ENCODE results near the gene SAP30L. TPM values are rescaled to one million over a fixed set of nuclear protein-coding genes. Genes with fewer than 3 reads are reported as not detected.
A peak's percentile ranks its signal among the peaks of the same experiment; 100 is the strongest.

SAP30L gene, protein sequence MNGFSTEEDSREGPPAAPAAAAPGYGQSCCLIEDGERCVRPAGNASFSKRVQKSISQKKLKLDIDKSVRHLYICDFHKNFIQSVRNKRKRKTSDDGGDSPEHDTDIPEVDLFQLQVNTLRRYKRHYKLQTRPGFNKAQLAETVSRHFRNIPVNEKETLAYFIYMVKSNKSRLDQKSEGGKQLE
- total RNA-seq: 31.4 and 37.7 TPM in 2 replicates

DNA sequence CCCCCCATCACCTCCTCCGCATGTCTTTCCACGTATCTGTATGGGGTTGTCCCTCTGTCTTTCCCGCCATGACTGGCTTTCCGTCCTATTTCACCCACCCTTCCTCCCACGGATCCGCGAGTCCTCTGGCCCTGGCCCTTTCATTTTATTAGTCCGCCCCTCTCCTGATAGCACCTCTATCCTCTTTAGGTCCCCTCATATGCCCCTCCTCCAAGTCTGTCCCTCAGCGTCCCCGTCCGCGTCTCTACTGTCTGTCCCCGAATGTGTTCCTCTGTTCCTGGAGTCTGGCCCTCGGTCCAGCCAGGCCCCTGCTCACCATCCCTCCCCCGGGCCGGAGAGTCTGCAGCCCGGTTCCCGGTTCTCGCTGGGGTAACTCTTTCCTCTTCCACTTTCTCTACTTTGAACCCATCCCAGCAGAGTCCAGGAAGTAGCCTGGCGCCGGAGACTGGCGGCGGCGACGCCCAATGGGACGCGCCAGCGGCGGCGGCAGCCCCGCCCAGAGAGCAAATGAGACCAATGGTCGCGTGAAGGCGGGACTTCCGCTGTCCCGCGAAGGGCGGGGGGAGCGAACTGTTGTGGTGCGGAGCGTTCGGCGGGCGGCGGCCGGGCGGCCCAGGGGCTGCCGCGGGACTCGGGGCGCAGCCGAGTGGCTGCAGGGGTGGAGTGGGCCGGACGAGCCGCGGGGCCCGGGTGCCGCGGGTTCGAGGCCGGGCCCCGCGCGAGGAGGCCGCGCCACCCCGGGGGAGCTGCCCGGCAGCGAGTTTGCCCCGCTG is at the start of gene SAP30L:
Gene SAP30L, plus strand, starts transcription at position 576 of the 773 bp plus-strand sequence. CDS start 608 bp downstream, outside the sequence.
- peak within 1 kb of the TSS; percentile 99 for H3K4me3 Mint-ChIP-seq
- peaks cover 42% of the 10 kb centered on the region for H3K4me1 Mint-ChIP-seq
- H3K9me3 Mint-ChIP-seq: no peaks in the 10 kb centered on the region
- intact Hi-C loops (cut with micrococcal nuclease): loop anchor here (1.0 to 2.0 kb wide), 7 partner anchors 247 to 495 kb away; partner anchors contain the start of genes CNOT8, GALNT10, LARP1 and MRPL22
- H3K36me3 Mint-ChIP-seq (ENCODE audit: low read depth): peaks cover 26% of the 10 kb centered on the region
- no peaks in the 10 kb centered on the region for H3K27me3 Mint-ChIP-seq
- peak; percentile 99 for DNase-seq
- peak within 1 kb of the TSS; percentile 96 for H3K27ac Mint-ChIP-seq

DNA sequence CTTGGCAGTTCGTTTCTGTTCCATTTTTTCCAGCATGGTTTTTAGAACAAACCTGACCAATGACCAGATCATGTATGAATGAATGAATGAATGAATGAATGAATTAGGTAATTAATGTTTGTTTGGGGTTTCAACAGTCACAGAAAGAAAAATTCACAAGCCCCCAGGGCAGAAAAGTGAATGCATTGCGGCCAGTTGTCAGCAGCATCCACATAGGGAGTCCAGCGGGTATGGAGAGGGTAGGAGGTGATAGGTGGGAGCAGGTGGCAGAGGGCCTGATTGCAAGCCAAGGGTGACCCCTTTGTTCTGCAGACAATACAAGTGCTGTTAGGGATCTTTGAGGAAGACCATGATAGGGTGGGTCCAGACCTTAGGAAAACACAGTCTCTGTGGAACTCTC is 49.7 kb upstream of the SAP30L start:
- Mint-ChIP-seq H3K27me3 (no peaks in the 10 kb centered on the region), H3K9me3 (no peaks in the 10 kb centered on the region), H3K4me1 (peaks cover 3% of the 10 kb centered on the region), H3K36me3 (ENCODE audit: low read depth) (peaks cover 27% of the 10 kb centered on the region), H3K27ac (no peak overlapping the region), H3K4me3 (no peak overlapping the region)
- DNase-seq: no peak
- intact Hi-C loops (cut with micrococcal nuclease): no loop called here

DNA sequence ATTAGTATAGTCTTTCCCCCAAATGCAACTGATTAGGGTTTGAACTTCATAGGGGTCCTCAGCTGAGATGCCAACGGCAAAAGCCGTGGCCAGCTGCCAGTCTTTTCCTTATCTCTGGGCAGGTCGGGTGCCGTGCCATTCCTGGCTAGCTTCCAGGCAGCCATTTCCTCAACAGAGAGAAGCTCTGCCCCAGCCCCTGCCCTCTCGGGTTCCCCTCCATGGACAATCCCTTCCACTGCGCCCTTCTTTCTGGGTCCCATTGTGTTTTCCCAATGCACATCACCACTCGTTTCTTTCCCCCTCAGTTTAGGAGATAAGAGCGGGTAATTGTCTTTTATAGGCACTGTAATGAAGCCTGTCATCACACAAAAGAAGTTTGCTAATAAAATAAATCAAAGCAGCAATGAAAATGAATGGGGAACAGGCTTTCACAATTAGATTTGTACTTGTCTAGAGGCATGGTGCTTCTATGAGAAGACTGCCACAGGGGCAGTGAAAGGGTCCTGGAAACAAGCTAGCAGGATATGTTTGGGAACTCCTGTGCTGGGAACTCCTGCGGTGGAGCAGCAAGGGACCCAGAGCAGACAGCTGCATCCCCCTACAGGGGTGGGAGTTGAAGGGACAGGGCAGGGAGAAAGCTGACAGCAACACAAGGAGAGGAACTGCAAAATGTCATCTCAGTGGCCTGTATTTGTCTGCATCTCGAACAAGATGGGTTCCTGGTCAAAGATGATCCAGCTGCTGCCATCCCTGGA is 48.0 kb upstream of the SAP30L start:
- H3K27me3 Mint-ChIP-seq: no peaks in the 10 kb centered on the region
- DNase-seq: no peak
- no peak overlapping the region for H3K4me3 Mint-ChIP-seq
- peaks cover 3% of the 10 kb centered on the region for H3K4me1 Mint-ChIP-seq
- H3K9me3 Mint-ChIP-seq: no peaks in the 10 kb centered on the region
- no peak overlapping the region for H3K27ac Mint-ChIP-seq
- intact Hi-C loops (cut with micrococcal nuclease): no loop called here
- peaks cover 15% of the 10 kb centered on the region for H3K36me3 Mint-ChIP-seq (ENCODE audit: low read depth)

DNA sequence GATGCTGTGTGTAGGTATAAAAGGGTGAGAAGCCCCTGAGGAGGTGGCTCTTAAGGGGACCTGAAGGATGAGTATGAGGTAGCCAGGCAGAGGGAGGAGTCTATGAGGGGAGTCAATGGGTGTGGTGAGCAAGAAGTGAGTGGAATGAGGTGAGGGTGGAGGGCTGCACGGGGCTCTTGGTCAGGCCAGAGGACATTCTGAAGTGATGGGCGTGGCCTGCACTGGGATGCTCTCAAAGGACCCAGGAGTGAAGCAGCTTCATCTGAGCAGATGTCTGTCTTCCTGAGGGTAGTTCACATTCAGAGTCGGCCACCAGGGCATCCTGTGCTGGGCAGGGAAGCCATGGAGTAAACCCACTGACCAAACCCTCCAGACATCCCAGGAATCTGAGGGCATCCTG is 45.1 kb upstream of the SAP30L start:
- no peak overlapping the region for H3K4me3 Mint-ChIP-seq
- H3K27me3 Mint-ChIP-seq: no peaks in the 10 kb centered on the region
- H3K36me3 Mint-ChIP-seq (ENCODE audit: low read depth): peaks cover 7% of the 10 kb centered on the region
- no peak for DNase-seq
- H3K27ac Mint-ChIP-seq: no peak overlapping the region
- H3K4me1 Mint-ChIP-seq: peaks cover 7% of the 10 kb centered on the region
- intact Hi-C loops (cut with micrococcal nuclease): no loop called here
- no peaks in the 10 kb centered on the region for H3K9me3 Mint-ChIP-seq

DNA sequence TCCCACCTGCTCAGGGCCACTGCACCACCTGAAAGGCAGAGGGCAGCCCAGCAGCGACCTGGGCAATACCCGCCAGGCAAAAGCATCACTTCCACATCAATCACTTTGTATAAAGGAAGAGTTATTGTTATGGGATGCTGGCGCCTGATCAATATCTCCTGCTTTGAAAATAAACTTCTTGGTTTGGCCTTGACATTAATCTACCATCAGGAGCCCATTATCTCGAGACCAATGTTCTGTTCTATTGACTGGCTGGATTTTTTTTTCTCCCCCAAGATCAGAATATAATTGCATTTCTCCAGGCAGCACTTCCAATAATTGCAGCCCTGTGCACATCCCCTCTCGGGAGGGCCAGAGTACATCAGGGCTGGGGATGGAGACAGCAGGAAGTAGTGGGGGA is 44.4 kb upstream of the SAP30L start:
- H3K4me1 Mint-ChIP-seq: peaks cover 7% of the 10 kb centered on the region
- H3K27ac Mint-ChIP-seq: peak overlapping the region; percentile 26

DNA sequence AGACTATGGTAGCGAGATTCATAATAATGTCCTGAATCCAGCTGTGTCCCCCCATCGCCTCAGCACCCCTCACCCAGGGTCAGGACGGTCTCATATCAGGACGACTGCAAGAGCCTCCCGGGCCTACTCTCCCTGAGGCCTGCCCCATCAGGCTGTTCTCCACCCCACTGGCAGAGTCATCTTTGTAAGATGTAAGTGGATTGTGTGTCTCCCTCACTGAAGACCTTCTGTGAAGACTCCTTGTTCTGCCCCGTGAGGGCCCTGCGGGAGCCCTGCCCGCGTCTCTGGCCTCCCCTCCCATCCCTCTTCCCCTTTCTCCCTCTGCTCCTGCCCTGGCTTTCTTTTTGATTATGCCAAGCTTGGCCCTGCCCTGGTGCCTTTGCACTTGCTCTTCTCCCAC is 43.9 kb upstream of the SAP30L start:
- H3K9me3 Mint-ChIP-seq: no peaks in the 10 kb centered on the region
- DNase-seq: no peak
- no peaks in the 10 kb centered on the region for H3K27me3 Mint-ChIP-seq
- H3K4me1 Mint-ChIP-seq: peaks cover 7% of the 10 kb centered on the region
- peaks cover 1% of the 10 kb centered on the region for H3K36me3 Mint-ChIP-seq (ENCODE audit: low read depth)
- intact Hi-C loops (cut with micrococcal nuclease): no loop called here
- H3K27ac Mint-ChIP-seq: peak overlapping the region; percentile 26
- H3K4me3 Mint-ChIP-seq: no peak overlapping the region

More for the DNA sequence above, 44.4 kb upstream of the SAP30L start:
- no peak for DNase-seq
- peaks cover 1% of the 10 kb centered on the region for H3K36me3 Mint-ChIP-seq (ENCODE audit: low read depth)
- intact Hi-C loops (cut with micrococcal nuclease): no loop called here
- H3K9me3 Mint-ChIP-seq: no peaks in the 10 kb centered on the region
- no peaks in the 10 kb centered on the region for H3K27me3 Mint-ChIP-seq
- no peak overlapping the region for H3K4me3 Mint-ChIP-seq

DNA sequence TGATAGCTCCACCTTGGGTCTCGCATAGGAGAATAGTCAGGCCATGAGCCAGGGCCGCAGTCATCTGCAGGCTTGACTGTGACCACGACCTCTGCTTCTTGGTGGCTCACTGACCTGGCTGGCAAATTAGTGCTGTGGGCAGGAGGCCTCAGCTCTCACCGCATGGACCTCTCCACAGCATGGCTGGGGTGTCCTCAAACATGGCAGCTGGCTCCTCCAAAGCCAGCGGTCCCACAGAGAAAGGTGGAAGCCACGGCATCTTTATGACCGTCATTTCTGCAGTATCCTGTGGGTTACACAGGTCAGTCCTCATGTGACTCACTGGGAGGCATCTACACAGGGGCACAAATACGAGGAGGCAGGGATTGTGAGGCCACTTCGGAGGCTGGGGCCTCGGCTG is 43.2 kb upstream of the SAP30L start:
- Mint-ChIP-seq H3K36me3 (ENCODE audit: low read depth) (peaks cover 1% of the 10 kb centered on the region), H3K4me1 (peaks cover 7% of the 10 kb centered on the region), H3K9me3 (no peaks in the 10 kb centered on the region), H3K4me3 (no peak overlapping the region), H3K27me3 (no peaks in the 10 kb centered on the region), H3K27ac (no peak overlapping the region)
- no peak for DNase-seq
- intact Hi-C loops (cut with micrococcal nuclease): no loop called here

DNA sequence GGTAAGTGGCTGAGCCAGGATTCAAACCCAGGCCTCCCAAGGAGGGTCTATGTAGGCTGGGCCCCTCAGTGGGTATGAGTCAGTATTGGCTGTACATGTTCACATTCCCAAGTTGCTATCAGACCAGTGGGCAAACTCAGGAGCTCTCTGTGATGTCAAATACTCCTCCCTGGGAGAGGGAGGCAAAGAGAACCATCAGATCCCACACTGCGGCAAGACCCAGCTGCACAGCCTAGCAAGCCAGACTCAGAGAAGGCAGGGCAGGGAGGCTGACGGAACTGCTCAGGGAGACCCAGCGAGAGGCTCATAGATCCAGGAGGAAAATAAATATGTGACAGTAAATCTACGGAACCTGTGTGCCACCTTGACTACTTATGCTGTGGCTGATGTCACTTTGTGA is 42.6 kb upstream of the SAP30L start:
- no peak for DNase-seq
- H3K9me3 Mint-ChIP-seq: no peaks in the 10 kb centered on the region
- peaks cover 7% of the 10 kb centered on the region for H3K4me1 Mint-ChIP-seq
- no peak overlapping the region for H3K27ac Mint-ChIP-seq
- H3K27me3 Mint-ChIP-seq: no peaks in the 10 kb centered on the region
- no peak overlapping the region for H3K4me3 Mint-ChIP-seq
- intact Hi-C loops (cut with micrococcal nuclease): no loop called here
- no peaks in the 10 kb centered on the region for H3K36me3 Mint-ChIP-seq (ENCODE audit: low read depth)

DNA sequence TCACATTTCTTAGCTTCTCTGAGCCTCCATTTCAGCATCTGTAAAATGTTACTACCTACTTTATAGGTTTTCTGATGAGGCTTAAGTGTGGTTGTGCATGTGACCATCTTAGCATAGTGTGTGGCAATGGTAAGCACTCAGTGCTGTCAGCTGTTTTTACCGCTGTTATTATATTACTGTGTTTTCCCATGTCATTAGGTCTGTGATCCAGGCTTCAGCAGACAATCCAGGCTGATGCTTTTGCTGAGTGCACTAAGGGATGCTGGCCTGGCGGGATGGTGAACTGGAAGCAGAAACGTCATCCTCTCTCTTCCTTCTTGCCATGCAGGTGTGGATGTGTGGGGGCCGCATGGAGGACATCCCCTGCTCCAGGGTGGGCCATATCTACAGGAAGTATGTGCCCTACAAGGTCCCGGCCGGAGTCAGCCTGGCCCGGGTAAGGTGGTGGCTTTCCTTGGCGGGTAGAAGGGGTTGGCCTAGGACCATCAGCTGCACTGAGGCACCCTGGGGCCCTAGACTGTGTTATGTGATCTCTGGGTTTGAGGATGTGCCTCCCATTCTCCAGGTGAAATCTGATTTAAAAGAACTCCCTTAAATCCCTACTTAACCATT is 41.9 kb upstream of the SAP30L start:
- Mint-ChIP-seq H3K4me3 (no peak overlapping the region), H3K4me1 (peaks cover 7% of the 10 kb centered on the region)
- intact Hi-C loops (cut with micrococcal nuclease): loop anchor here (2.0 kb wide), 1 partner anchor 213 kb away; the partner anchor contains the start of gene GALNT10

DNA sequence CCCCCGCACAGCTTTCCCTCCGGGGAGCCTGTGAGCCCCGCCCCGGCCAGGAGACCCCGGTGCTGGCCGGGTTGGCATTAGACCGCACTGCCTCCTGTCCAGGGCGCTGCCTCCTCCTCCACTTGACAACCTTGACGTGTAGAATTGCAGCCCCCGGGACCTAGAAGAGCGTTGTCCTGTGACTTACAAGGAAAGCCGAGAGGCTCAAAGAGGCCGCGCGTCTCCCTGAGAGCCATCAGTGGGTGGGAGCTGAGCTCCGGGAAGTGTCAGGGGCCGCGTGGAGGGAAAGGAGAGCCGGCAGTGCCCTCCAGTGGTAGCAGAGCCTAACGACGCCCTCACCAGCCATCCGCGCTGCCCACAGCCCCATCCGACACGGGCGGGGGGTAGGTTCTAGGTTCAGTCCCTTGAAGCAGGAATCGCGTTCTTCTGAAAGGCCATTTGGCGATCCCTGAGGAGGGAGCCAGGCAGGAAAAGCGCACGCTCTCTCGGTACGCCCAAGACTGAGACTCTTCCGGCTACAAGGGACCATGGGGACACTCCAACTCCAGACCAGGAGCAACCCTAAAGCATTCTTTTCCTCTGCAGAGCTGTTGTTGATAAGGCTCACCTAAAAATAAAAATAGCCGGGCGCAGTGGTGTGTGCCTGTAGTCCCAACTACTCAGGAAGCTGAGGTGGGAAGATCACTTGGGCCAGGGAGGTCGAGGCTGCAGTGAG is 40.6 kb upstream of the SAP30L start:
- Mint-ChIP-seq H3K27ac (peak overlapping the region; percentile 59), H3K9me3 (no peaks in the 10 kb centered on the region), H3K4me3 (peak overlapping the region; percentile 63), H3K36me3 (ENCODE audit: low read depth) (no peaks in the 10 kb centered on the region), H3K27me3 (no peaks in the 10 kb centered on the region), H3K4me1 (peaks cover 7% of the 10 kb centered on the region)
- intact Hi-C loops (cut with micrococcal nuclease): loop anchor here (1.0 to 2.0 kb wide), 4 partner anchors 214 to 431 kb away; partner anchors contain the start of gene GALNT10
- DNase-seq: peak; percentile 91

More for the DNA sequence above, 41.9 kb upstream of the SAP30L start:
- Mint-ChIP-seq H3K9me3 (no peaks in the 10 kb centered on the region), H3K36me3 (ENCODE audit: low read depth) (no peaks in the 10 kb centered on the region), H3K27me3 (no peaks in the 10 kb centered on the region), H3K27ac (no peak overlapping the region)
- DNase-seq: no peak

DNA sequence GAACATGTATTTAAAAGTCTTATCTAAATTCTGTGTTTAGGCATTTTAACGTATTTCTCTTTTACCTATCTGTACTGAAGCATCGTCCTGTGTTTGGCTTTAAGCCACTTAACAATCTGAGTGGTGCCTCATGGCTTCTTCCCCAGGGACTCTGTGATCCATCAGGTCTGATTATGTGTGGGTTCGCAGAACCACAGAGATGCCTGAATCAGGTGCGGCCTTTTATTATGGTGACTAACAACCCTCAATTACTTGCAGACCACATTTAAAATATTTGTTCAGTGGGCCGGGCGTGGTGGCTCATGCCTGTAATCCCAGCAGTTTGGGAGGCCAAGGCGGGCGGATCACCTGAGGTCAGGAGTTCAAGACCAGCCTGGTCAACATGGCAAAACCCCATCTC is 39.6 kb upstream of the SAP30L start:
- no peak for DNase-seq
- Mint-ChIP-seq H3K4me3 (no peak overlapping the region), H3K9me3 (no peaks in the 10 kb centered on the region), H3K36me3 (ENCODE audit: low read depth) (peaks cover 4% of the 10 kb centered on the region), H3K4me1 (peaks cover 7% of the 10 kb centered on the region), H3K27ac (no peak overlapping the region), H3K27me3 (no peaks in the 10 kb centered on the region)
- intact Hi-C loops (cut with micrococcal nuclease): no loop called here

DNA sequence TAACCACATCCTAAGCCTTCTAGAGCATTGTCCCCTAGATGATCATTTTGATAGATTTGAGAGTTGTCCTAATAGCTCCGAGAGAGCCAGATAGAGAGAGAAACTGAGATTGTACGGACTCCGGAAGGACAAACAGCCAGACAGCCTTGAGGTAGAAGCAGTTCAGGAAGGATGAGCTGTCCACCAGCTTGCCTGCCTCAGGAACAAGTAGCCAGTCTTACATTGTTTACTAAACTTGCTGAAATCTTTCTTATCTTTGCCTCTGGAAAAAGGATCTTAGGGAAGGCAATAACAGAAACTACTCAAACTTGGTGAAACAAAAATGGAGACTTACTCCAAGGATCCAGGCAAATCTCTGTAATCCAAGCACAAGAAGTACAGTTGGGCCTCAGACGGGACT is 39.0 kb upstream of the SAP30L start:
- peak overlapping the region; percentile 7 for H3K27ac Mint-ChIP-seq
- H3K9me3 Mint-ChIP-seq: no peaks in the 10 kb centered on the region
- H3K27me3 Mint-ChIP-seq: no peaks in the 10 kb centered on the region
- H3K4me1 Mint-ChIP-seq: peaks cover 7% of the 10 kb centered on the region
- DNase-seq: no peak
- peaks cover 8% of the 10 kb centered on the region for H3K36me3 Mint-ChIP-seq (ENCODE audit: low read depth)
- intact Hi-C loops (cut with micrococcal nuclease): no loop called here
- H3K4me3 Mint-ChIP-seq: no peak overlapping the region

DNA sequence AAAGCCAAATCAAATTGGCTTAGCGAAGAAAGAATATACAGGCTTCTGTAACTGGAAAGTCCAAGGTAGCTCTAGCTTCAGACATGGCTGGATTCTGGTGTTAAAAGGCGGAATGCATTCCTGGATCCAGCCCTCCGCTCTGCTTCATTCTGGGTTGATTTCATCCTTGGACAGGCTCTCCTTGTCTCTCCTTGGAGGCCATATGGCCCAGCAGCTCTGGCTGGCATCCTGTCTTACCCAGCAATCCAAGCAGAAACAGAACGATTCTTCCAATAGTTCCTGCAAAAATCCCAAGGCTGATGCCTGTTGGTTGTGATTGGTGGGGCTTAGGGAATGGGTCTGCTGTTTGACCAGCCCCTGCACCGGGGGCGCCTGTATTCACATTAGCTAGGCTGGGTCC is 37.0 kb upstream of the SAP30L start:
- no peaks in the 10 kb centered on the region for H3K27me3 Mint-ChIP-seq
- H3K9me3 Mint-ChIP-seq: no peaks in the 10 kb centered on the region
- no peak overlapping the region for H3K27ac Mint-ChIP-seq
- no peak overlapping the region for H3K4me3 Mint-ChIP-seq
- intact Hi-C loops (cut with micrococcal nuclease): no loop called here
- H3K36me3 Mint-ChIP-seq (ENCODE audit: low read depth): peaks cover 18% of the 10 kb centered on the region
- DNase-seq: no peak
- peaks cover 7% of the 10 kb centered on the region for H3K4me1 Mint-ChIP-seq

Data from activated CD4-positive, alpha-beta T cell treated with anti-CD3 and anti-CD28 coated beads, Interleukin-2, amount 10 ng/mL, durations not matched to agents 24 days and 14 days (primary cell).